IPS DF 4.7 (cell line): Measurements from ENCODE around the gene MDH1B.
A peak's percentile ranks its signal among the peaks of the same experiment; 100 is the strongest.
"Not testable (repeated sequence)": the region's sequence is repeated elsewhere in the genome, so short reads cannot be mapped to it uniquely, and the experiment has no call there.

Experiments used
- DNase-seq: peaks from one replicate; pipeline ENCODE4 v3.0.0-alpha.2; 2013; ENCODE audit warnings: low spot score; ENCODE audit errors: extremely low read depth

The MDH1B gene

DNA sequence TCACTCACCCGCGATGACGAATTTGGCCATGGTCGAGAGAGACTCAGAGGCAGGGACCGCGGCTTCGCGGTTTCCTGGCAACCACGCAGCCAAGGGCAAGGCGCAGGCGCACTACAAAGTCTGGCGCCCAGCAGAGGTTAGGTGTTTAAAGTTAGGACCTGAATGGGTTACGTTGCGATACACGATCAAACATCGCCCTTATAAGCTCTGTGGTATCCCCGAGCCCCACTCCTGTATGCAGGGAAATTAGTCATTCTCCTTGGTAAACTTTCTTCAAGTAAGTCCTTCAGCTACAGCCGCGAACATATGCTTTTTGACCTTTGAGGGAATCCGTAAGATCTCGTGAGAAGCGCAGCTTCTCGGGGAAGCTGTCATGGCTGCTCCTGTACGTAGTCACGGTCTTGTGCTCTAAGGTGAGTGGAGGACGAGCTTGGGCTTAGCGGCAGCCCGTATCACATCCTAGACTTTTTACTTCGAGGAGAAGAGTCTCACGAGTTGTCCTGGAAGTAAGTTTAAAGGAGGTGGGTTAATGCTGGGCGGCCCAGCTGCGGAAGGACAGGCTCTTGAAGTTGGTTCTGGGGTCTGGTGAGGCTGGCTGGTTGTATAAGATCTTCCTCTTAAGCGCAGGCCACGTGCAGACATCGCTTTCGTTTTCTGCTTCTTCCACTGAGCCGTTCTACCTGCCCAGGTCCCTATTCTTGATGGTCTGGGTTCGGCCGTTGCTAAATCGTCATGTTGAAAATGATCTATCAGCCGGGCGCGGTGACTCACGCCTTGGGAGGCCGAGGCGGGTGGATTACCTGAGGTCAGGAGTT, at the start of gene MDH1B, which contains the start of gene FASTKD2:
Gene MDH1B (minus strand): TSS at position 87 of the 815 bp plus-strand sequence. CDS start 57 bp downstream, at position 30.
Gene FASTKD2 (plus strand): TSS at position 365 of the 815 bp plus-strand sequence. CDS start 1,088 bp downstream, outside the sequence.
- peak; percentile 71 for DNase-seq

DNA sequence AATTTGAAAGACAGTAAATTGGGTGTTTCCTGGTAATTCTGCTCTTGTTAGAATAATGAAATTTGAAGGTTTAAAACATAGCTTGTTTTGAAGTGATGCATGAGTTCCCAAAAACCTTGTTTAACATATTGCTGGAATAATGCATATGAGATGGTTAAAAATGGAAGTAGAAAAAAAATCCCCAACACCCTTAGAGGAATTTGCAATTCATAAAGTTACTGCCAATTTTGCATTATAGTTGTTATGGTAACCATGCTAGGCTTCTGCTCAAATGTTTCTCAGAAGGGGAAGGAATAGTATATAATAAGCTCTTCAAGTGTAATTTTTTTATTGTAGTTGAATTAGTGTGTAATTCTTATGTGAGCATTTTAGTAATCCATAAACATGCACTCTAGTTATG, 49.4 kb upstream of the MDH1B start:
- no peak for DNase-seq

DNA sequence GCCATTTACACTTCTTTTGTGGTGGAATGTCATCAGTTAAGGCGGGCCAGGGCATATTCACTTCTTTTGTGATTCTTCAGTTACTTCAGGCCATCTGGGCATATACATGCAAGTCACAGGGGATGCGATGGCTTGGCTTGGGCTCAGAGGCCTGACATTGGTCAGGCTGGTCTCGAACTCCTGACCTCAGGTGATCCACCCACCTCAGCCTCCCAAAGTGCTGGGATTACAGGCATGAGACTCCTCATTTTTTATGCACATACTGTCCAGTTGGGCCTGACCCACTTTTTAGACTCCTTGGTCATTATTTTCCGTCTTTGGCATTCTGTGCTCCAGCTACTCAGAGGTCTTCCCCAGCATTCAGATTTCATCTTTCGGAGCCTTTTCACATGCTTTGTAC, 47.3 kb upstream of the MDH1B start:
- DNase-seq = not testable (repeated sequence)

DNA sequence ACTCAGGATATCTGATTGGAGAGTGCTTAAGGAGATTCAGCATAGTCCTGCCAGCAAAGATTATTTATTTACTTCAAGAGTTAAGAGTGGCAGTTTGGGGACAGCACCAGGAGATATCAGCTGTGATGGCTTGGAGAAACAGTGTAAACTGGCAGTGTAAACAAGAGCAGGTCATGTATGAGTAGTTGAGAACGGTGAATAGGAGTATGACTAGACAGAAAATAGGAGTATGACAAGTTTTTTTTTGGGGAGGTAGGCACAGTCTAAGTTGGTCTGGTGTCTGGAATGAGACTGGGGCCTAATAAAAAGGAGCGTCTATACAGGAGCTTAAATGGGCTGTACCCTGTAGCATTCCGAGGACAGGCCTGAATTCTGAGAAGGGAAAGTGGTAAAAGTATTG, 42.5 kb upstream of the MDH1B start:
- DNase-seq = not testable (repeated sequence)

DNA sequence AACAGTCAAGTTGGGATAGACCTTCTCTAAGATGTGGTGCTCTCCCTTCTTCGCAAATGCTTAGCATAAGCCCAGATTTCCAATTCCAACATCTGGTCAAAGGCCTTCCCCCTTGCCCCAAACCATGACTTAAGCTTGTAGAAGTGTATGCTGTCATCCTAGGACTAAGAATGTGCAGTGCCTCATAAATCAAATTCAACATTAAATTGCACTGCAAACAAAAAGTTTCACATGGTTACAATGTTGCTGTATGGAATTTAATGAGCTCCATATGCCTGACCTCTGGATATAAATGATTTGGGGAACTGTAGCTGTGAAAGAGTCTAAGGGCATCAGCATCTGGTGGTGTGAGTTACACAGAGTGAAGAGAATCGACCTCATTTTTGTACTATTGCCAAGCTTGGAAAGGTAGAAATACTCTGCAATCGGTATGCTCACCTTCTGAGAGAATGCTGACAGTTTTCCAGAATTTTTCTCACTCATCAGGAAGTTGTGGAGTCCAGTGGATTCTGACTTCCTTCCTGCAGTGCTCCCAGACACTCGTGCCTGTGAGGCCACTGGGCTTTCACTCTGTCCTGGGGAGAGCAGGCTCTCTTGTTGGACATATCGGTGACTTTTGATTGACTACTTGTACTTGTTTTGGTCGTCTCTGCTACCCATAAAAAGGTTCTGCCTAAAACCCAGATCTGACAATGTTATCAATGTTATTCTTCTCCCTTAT, 40.9 kb upstream of the MDH1B start:
- DNase-seq = no peak

DNA sequence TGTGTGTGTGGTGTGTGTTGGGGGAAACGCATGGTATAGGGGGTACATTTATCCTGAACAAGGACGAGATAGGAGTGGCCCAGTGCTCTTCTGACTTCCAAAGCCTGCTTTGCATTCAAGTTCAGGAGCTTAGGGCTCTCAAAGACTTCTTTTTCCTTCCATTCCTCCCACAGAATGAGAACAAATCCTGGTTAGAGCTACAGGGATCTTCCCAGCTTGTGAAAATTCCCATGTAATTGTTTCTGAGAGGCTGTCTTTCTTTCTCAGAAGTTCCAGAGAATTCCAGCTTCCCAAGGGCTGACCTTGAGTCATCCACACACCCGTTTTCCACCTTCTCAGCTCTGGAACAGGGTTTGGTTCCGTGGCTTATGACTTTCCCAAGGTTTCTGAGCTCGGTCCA, 39.2 kb upstream of the MDH1B start:
- no peak for DNase-seq

DNA sequence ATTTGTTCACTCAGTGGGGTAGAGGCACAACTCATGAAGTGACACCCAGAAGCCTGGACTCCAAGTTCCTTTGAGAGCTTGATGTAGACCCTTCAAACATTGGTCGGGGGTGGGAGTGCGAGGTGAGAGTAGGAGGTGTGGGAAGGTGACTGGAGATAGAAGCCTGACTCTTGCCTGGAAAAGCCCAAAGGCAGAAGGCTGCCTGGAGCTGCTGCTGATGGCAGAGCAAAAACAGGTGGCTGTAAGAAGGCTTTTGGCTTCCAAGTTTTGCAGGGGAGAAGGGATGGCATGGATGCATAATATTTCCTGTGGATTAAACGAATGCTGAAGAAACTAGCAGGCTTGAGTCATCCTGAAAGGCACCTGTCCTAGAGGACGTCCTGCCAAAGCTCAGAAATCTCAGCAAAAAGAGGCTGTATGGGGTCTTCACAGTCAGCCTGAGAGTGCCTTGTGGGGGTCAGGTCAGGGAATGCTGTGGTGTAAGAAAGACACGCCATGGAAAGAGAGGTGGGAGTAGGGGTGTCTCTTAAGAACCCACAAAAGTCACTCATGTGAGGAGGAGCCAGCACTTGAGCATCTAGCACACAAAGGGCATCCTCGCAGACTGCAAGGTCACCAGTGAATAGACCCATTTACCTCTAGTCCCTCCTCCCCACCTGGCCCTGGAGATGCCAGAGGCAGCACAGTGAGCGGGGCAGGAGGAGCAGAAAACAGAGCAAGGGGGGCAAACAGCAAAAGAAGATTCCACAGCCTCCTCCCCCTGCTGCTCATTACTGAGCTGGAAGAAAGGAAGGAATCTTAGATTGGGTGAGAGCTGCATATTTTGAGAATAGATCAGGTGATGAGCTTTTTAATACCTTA, 37.8 kb upstream of the MDH1B start:
- no peak for DNase-seq

DNA sequence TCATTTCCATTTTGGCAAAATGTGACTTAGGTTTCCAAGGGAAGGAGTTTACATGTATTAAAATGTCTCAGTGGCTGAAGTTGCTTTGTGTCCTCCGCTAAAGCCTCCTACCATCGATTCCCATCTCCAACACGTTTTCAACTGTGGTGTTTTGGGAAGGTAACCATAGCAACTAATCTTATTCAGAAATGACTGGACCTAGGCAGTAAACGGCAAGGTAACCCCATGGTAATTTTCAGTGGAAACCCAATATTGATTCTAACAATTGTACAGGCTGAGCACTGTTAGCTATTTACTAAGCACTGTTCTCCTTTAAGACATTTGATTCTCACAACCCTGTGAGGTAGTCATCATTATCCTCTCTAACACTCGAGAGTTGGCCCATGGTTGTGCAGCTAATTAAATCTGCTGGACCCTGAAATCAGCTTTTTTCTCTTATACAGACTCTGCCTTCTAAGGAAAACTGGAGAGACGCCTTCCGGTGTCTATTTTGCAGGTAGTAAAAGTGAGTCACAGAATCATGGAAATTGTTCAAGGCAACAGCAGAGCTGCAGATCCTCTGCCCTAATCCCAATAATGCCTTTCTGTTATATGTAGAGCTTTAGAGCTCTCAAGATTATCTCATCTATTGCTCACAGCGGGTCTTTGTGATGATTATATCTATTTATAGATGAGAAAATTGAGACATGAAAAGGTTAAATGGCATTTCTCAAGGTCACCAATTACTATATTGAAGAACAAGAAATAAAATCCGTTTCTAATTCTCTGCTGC, 36.5 kb upstream of the MDH1B start:
- DNase-seq = no peak

DNA sequence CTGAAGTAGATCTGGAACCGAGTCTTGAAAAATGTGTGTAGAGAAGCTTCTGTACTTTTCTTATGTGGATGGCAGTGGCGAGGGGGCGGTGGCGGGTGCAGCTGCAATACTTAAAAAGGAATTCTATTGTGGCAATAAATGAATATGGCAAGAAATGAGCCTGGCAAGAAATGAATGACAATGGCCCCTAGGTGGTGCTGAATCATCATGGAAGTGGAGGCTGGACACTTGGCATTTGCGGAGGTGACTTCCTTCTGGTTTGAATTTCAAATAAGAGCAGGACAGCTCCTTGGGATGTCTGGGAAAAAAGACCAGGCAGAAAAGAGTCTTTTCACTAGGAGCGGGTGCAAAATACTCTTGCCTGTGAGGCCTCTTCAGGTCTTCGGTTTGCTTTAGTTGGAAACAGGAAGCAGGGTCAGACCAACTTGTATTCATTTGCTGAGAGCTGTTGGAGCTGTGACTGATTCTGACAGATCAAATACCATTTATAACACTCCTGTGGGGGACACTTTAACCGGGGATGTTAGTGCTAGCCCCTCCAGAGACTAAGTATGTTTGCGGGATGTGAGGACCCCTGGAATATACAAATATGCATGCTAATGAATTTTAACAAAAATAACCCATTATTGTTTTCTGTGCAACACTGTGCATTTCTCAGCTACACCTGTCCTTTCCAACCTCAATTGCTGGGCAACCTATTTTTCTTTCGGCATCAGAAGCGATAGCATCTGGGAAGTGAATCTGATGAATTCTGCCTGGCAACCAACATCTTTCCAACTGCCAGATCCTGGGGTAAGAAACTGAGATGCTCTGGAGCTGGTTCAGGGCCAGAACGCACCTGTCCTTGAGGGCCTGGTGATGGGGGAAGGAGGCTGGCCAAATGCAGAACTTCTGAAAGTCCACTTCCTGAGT, 35.6 kb upstream of the MDH1B start:
- no peak for DNase-seq

DNA sequence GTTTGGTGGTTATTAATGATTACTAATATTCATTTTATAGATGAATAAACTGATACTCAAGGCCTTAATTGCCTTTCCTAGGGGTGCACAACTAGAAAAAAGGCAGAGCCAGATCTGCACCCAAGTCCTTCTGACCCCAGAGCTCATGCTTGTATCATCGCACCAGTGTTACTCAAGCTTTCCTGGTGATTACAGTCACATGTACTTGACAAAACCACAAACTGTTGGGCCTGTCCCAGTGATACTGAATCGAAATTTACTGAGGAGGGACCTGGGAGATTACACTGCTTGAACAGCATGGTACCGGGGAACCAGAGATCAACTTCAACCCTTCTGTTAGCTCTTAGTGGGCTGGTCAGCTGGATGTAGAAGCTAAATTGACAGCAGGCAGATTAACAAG, 34.0 kb upstream of the MDH1B start:
- no peak for DNase-seq

DNA sequence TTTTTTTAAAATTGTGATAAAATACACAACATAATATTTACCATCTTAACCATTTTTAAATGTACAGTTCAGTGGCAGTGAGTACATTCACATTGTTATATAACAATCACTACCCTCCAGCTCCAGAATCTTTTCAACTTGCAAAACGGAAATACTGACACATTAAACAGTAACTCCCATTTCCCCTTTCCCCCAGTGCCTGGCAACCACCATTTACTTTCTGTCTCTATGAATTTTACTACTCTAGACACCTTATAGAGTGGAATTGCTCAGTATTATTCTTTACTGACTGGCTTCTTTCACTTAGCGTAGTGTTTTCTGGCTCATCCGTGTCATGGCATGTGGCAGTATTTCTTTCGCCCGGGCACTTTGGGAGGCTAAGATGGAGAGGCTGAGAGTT, 32.9 kb upstream of the MDH1B start:
- no peak for DNase-seq

DNA sequence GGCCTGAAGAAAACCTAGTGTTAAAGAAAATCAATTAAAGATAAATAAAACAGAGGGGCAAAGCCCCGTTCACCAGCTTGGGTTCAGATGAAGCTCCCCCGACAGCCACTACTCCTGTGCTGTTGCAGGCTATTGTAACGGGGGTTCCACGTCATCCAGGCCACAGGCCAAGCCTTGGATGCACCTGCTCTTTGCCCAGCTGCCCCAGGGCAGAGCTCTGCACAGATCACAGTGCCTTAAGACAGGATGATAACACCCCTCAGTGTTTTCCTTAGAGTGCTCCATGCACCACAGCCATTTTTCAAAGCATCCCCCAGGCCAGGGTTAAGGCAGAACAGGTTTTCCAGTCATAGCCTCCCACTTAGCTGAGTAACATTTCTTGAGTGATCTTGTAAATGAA, 32.2 kb upstream of the MDH1B start:
- no peak for DNase-seq

DNA sequence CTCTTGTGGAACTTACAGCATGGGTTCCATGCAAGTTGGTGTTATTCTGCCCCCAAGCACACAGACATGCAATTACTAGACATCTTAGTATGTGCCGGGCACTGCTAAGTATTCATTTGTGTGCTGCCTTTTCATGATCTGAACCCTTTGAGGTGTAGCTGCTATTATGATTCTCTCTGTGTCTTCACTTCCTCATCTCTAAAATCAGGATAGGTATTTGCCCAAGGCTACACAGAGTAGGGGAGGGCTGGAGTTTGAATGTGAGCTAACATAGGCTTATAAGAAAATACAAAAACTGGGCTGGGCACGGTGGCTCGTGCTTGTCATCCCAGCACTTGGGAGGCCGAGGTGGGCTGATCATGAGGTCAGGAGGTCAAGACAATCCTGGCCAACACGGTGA, 27.5 kb upstream of the MDH1B start:
- no peak for DNase-seq

DNA sequence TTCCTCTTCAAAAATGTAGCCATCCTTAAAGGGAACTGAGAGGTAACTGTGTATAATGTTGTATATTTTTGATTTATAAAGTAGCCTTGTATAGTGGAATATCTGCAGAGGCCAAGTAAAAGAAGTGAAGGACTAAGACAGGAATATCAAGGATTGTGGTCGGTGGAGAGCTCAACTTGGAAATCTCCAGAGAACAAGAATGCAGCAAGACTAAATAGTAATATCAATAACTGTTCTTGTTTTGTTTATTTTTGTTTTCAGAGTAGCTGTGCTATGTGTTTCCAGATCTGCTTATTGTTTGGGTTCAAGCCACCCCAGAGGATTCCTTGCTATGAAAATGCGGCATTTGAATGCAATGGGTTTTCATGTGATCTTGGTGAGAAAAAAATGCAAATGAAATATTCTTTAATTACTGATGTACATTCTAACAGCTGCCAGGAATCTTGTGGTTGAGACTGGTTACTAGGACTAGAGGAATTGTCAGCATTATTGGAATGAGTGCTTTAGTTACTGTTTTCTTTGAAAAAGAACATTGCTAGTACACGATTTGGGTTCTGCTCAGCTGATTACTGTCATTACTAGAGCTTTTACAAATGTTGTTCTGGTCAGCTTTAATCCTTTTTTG, 25.3 kb upstream of the MDH1B start:
- no peak for DNase-seq

DNA sequence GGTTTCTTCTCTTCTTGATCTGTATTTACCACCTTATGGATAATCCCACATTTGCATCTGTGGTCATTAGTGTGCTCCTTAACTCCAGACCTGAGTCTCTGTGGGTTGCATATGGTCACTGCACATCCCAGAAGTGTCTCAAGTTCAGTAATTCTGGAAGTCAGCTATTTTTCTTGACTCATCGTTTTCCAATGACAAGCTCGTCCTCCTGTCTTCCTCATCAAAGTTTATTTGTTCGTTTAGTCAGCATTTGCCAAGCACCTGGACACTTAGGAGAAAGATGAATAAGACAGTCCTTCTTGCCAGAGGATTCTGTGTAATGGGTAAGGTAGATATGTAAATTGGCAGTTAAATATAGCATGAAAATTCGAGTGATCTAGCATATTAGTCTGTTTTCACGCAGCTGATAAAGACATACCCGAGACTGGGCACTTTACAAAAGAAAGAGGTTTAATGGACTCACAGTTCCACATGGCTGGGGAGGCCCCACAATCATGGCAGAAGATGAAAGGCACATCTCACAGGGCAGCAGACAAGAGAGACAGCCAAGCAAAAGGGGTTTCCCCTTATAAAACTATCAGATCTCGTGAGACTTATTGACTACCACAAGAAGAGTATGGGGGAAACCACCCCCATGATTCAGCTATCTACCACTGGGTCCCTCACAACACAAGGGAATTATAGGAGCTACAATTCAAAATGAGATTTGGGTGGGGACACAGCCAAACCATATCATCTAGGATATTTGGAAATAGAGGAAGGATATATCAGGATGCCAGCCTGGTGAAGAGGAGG, 19.6 kb upstream of the MDH1B start:
- DNase-seq = no peak

DNA sequence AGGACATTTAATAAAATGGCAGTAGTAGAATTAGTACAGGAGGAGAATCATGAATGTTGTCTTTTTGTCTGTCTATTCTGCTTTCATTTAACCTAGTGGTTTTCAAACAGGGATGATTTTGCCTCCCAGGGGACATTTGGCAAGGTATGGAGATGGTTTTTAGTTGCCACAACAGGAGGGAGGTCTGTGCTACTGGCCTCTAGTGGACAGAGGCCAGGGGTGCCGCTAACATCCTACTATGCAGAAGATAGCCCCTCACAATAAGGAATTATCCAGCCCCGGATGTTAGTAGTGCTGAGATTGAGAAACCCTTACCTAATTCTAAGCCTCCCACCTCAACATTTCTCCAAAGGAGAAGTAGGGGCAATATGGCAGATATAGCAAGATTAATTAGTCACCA, 18.6 kb upstream of the MDH1B start:
- no peak for DNase-seq

DNA sequence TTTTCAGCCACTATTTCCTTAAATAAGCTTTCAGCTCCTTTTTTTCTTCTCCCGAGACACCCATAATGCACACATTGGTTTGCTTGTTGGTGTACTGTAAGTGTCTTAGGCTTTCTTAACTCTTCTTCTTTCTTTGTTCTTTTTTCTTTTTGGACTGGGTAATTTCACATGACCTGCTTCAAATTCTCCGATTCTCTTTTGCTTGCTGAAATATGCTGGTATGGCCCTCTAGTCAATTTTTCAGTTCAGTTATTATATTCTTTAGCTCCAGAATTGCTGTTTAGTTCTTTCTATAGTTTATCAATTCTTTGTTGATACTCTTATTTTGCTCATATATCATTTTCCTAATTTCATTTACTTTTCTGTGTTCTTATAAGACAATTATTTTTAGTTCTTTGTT, 15.5 kb upstream of the MDH1B start:
- DNase-seq = no peak

DNA sequence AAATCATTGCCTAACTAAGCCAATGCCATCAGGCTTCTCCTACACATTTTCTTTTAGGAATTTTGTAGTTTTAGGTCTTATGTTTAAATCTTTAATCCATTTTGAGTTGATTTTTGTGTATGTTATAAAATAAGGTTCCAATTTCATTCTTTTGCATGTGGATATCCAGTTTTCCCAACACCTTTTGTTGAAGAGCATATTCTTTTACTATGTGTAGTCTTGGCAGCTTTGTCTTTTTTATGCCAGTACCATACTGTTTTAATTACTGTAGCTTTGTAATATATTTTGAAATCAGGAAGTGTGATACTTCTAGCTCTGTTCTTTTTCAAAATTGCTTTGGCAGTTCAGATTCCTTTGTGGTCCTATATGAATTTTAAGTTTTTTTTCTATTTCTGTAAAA, 11.3 kb upstream of the MDH1B start:
- no peak for DNase-seq

DNA sequence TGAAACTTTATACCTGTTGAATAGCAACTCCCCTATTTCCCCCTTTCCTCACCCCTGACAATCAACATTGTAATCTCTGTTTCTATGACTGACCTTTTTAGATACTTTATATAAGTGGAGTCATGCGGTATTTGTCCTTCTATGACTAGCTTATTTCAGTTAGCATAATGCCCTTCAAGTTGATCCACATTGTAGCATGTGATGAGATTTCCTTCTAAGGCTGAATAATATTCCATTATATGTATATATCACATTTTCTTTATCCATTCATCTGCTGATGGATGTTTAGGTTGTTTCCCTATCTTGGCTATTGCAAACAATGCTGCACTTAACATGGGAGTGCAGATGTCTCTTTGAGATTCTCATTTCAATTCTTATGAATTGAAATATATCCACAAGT, 9.7 kb upstream of the MDH1B start:
- no peak for DNase-seq
